NCI-H1105 treated with DMSO at 0.1 percent for 48 hours (cell line): ENCODE results near the gene RNF150.
A peak's percentile ranks its signal among the peaks of the same experiment; 100 is the strongest.
"Not testable (repeated sequence)": the region's sequence is repeated elsewhere in the genome, so short reads cannot be mapped to it uniquely, and the experiment has no call there.

Source experiments
- DNase-seq: peaks from one replicate; lab custom pipeline; 2025; lab: John Stamatoyannopoulos, UW

Gene RNF150

DNA sequence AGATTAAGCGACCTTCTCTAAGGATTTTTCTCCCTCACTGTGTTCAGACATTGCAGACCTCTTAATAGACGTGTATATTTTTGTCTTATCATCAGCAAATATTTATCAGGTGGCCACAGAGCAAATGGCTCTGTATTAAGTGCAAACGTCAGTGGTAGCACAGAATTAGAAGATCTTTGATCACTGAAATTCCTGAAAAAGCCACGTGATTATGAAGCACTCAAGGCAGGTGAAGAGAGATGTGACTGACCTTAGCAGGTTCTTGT is 271.2 kb downstream of the RNF150 start:
- DNase-seq: no peak

- peak; percentile 64 for DNase-seq
Measured at GRCh38 chr4:140861359-140862176, 271.7 kb downstream of the RNF150 start.

DNA sequence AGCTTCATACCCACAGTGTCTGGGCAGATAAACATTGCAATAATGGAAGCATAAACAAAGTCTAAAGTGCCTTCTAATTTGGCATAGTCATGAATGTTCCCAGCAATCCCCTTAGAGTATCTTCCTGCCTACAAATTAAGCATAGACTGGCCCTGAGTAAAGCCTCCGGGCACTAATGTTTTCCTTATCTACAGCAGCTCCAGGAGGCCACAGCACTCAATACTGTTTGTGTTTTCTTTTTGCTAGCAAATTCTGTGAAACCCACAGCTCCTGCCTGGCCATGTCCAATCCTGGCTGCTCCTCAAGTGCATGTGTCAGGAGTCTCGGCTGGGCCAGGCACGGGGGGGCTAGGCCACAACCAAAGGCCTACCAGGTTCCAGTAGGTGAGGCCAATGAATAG is 274.4 kb downstream of the RNF150 start:
- DNase-seq: no peak

- no peak for DNase-seq
Measured at GRCh38 chr4:140857111-140857510, 276.2 kb downstream of the RNF150 start.

- DNase-seq: peak; percentile 1
Measured at GRCh38 chr4:140856621-140857062, 276.6 kb downstream of the RNF150 start.

DNA sequence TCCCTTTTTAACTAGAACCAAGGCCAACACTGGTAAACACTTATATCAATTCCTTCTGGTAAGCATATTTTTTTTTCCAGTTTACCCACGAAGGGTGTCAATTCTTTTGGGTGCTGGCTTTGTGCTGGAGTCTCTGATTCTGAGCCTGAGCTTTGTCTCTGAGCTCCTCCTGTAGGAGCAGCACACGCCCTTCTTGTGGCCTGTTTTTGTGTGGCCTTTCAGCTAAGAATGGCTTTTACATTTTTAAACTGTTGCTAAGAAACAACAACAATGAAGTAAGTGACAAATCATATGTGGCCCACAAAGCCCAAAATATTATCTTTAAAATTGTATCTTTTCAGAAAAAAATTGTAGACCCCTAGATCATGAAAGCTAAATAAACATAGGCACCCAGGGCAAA is 279.1 kb downstream of the RNF150 start:
- DNase-seq: no peak

DNA sequence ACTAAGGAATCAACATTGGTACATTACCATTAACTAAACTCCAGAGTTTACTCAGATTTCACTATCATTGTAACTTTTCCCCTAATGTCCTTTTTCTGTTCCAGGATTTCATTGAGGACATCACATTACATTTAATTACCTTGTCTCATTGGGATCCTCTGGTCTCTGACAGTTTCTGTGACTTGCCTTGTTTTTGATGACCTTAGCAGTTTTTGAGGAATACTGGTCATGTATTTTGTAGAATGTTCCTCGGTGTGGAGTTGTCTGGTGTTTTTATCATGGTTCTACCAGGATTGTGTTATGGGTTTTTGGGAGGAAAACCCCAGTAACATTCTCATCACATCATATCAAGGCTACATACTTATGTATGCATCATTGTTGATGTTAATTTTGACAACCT is 281.5 kb downstream of the RNF150 start:
- no peak for DNase-seq

DNA sequence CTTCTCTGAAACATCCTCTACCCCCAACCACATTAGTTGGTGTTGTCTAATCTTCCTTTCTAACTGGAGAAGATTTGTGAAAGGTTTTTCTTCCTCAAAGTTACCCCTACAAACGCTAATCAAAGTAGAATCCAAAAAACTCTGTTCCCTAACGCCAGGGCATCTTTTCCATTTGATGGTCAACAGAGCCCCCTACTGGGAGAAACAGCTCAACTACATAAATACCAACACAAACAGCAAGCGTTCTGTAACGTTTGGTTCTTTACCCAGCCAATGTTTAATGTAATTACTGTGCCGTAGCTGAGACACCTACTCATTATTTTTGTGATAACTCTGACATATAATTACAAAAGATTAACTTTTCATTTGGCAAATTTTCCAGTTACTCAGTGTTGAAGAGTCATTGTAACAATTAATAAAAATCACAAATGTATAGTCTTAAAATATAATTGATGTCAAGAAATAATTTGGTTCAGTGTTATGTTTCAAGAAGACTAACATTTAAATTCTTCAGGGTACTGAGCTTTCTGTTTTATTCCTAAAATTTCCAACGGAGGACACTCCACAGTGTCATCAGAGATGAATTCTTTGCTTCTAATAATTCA is 282.1 kb downstream of the RNF150 start:
- DNase-seq: peak; percentile 46

DNA sequence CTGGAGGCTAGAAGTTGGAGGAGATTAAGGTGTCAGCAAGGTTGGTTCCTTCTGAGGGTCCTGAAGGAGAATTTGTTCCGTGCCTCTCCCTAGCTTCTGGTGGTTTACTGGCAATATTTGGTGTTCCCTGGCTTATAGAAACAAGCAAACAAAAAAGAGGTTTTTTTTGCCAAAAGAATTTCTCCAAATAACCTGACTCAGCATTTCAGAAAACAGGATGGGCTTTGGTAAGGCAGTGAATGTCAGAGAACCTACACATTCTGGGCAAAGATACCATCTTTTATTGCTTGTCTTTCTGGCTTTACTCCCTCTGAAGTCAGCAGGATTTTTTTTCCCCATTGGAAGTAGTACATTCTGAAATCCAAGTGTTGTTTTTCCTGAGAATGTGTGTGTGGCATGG is 283.7 kb downstream of the RNF150 start:
- DNase-seq: no peak

DNA sequence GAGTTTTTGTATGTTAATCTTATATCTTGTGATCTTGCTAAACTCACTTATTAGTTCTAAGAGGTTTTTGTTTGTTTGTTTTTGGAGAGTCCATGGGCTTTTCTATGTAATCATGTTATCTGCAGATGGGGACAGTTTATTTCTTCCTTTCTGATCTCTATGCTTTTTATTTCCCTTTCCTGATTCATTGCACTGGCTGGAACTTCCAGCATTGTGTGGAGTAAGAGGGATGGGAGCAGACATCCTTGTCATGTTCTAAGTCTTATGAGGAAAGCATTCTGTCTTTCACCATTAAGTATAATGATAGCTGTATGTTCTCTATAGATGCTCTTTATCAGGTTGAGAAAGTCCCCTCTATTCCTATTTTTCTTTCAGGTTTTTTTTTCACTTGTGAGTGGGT is 286.5 kb downstream of the RNF150 start:
- DNase-seq: no peak

GRCh38 chr4:140844061-140844460 is 289.2 kb downstream of the RNF150 start:
- DNase-seq: no peak

DNA sequence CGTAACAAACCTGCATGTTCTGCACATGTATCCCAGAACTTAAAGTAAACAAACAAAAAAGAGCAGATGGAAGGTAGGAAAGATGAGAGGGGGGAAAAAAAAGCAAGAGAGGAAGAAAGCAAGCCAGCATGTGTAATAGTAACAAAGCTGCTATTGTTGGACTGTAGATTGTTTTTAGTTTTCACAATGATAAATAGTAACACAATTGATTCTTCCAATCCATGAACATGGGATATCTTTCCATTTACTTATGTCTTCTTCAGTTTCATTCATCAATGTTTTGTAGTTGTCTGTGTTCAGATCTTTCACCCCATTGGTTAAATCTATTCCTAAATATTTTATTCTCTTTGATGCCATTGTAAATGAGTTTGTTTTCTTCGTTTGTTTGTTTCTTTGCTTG is 292.1 kb downstream of the RNF150 start:
- no peak for DNase-seq

- DNase-seq: no peak
Measured at GRCh38 chr4:140839888-140840790, 293.1 kb downstream of the RNF150 start.

- DNase-seq: no peak
Measured at GRCh38 chr4:140839406-140839805, 293.9 kb downstream of the RNF150 start.

- DNase-seq: no peak
Measured at GRCh38 chr4:140837736-140838135, 295.5 kb downstream of the RNF150 start.

DNA sequence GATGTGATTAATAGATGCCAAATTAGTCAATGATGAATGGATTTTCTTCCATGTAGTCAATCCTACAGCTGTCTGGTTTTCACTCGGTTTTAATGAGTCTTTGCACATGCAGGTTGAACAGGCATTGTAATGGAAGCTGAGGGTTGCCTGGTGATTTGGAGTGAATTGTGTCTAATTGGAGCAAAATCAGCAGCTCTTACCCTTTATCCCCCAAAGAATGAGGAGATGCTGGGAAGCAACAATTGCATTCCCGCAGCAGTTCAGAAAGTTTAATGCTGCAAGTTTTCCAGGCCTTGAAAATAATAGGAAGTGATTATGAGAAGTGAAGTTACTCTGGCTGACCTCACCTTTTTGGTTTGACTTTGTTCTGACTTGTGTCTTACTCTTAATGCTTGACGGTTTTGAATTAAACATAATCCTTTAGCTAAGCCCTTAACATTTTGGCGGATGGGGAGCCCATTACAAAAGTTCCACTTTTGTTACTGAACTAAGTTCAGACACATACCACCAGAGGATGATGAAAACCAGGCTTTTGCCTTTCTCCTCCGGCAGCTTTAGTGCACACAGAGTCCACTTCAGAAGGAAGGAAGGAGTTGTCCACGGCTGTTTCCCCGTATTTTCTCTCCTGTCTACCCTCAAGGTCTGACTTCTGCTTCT is 298.3 kb downstream of the RNF150 start:
- DNase-seq: no peak

DNA sequence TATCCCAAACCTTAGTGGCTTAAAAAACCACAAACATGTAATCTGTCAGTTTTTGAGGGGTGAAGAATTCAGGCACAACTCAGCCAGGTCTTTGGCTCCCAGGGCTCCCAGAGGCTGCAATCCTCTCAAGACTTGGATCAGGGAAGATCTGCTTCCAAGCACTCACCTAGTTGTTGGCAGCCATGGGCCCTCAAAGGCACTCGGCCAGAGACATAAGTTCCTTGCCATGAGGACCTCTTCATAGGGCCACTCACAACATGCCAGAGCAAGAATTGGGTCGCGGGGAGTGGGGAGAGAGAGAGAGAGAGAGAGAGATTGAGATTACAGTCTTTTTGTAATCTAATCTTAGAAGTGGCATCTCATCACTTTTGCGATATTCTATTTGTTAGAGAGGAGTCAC is 300.0 kb downstream of the RNF150 start:
- DNase-seq: no peak

DNA sequence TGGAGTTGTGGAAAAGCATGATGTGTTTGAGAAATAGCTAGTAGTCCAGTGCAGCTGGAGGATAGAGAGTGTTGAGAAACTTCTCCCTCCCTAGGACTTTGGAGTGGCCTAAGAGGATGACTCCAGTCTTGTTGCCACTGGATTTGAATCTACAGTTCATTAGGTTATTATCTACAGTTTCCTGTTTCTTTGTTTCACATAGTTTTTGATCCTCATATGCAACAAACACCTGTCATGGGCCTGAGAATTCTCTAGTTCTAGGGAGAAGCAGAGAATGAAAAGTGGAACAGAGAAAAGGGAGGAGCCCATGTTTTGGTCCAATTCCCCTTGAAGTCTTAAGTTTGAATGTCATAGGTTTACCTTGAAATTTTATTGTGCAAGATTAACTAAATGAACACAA is 303.4 kb downstream of the RNF150 start:
- DNase-seq: no peak

- DNase-seq: no peak
Measured at GRCh38 chr4:140826701-140827027, 306.6 kb downstream of the RNF150 start.

- DNase-seq: not testable (repeated sequence)
Measured at GRCh38 chr4:140820520-140820919, 312.7 kb downstream of the RNF150 start.

- no peak for DNase-seq
Measured at GRCh38 chr4:140819610-140820009, 313.7 kb downstream of the RNF150 start.

DNA sequence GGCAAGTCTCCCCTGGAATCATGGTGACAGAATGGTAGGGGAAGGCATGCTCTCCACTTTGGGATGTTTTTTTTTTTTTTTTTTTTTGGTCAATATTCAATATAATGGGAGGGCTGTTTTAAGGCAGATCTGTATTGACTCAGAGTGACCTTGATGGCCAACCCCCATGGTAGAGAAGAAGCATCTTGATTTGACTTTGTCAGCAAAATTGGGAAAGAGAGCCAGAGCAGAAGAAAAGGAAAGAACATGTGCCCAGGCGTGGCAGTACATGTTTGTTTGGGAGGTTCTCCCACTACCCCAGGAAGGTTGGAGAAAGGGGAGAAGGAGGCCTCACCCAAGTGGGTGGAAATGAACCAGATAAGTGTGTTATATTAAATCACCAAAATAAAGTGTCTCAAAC is 314.8 kb downstream of the RNF150 start:
- no peak for DNase-seq
